ENCODE data around the gene SFMBT2. TPM values are rescaled to one million over a fixed set of nuclear protein-coding genes. Genes with fewer than 3 reads are reported as not detected.

The SFMBT2 gene
- total and polyA plus RNA-seq, 10 of the 15 experiments (the other 5 are each of a cell fraction or from before 2014, with no cell fraction given) = 2.8 to 29.6 (median 15.1) TPM

DNA sequence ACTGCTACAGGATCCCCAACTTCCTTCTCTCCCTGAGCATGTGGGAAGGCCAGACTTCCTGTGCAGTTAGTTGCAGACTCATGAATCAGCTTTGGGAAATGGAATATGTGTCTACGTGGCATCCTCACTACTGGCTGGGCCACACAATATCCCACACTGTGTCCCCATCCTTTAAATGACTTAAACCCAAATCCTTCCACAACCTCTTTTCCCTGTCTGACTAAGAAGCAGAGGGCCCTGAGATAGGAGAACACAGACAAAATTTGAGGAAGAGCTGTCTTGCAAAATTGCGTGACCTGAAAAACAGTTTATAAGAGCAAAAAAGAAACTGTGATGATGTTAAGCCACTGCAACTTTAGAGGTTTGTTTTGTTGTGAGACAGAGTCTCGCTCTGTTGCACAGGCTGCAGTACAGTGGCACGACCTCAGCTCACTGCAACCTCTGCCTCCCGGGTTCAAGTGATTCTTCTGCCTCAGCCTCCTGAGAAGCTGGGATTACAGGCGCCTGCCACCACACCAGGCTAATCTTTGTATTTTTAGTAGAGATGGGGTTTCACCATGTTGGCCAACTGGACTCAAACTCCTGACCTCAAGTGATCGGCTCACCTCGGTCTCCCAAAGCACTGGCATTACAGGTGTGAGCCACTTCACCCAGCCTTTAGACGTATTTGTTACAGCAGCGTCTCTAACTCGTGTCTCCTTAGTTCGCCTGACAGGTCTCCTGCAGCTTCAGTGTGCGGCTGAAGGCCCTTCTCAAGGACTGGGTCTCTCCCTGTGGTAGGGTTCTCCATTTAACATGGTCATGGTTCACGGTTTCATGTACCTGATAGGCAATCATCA, 46.9 kb upstream of the SFMBT2 start (continued):
- peak; percentile 63; the same call in 1 of the 2 replicates for TF ChIP-seq CREM (IDR thresholded peaks at IDR 0.05; ENCODE audit: low read depth)
- TF ChIP-seq MEF2B (IDR thresholded peaks at IDR 0.05; ENCODE audit: partially characterized antibody, poor library complexity, severe bottlenecking) = peak; percentile 41
- no peak for TF ChIP-seq SUZ12 (IDR thresholded peaks at IDR 0.05; ENCODE audit: unreplicated experiment)
- peak; percentile 74 for TF ChIP-seq JUNB (IDR thresholded peaks at IDR 0.05)
- peak; percentile 69; the same call in 1 of the 2 replicates for TF ChIP-seq NBN (IDR thresholded peaks at IDR 0.05)
- TF ChIP-seq HDAC2 (IDR thresholded peaks at IDR 0.05) = no peak
- TF ChIP-seq MTA2 (IDR thresholded peaks at IDR 0.05; ENCODE audit: low read depth) = peak; percentile 63; the same call in 1 of the 2 replicates
- TF ChIP-seq SPI1 (IDR thresholded peaks at IDR 0.05; ENCODE audit: borderline replicate concordance, insufficient read depth, low read depth, low read length) = peak; percentile 70; the same call in 1 of the 2 replicates
- no peak for TF ChIP-seq ZNF622 (IDR thresholded peaks at IDR 0.05)
- no peak for TF ChIP-seq TBL1XR1 (IDR thresholded peaks at IDR 0.05; ENCODE audit: low read depth, low read length)
- peak; percentile 71 to 75; a peak in 3 of 4 replicates for TF ChIP-seq IKZF2 (IDR thresholded peaks at IDR 0.05)
- peak; percentile 90; the same call in 1 of the 2 replicates for TF ChIP-seq CBX5 (IDR thresholded peaks at IDR 0.05; ENCODE audit: low read depth)
- TF ChIP-seq, protein P1, sequence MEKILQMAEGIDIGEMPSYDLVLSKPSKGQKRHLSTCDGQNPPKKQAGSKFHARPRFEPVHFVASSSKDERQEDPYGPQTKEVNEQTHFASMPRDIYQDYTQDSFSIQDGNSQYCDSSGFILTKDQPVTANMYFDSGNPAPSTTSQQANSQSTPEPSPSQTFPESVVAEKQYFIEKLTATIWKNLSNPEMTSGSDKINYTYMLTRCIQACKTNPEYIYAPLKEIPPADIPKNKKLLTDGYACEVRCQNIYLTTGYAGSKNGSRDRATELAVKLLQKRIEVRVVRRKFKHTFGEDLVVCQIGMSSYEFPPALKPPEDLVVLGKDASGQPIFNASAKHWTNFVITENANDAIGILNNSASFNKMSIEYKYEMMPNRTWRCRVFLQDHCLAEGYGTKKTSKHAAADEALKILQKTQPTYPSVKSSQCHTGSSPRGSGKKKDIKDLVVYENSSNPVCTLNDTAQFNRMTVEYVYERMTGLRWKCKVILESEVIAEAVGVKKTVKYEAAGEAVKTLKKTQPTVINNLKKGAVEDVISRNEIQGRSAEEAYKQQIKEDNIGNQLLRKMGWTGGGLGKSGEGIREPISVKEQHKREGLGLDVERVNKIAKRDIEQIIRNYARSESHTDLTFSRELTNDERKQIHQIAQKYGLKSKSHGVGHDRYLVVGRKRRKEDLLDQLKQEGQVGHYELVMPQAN (conservative IDR thresholded peaks at IDR 0.05) = no peak; the same call in 1 of the 2 replicates
- TF ChIP-seq CBFB (IDR thresholded peaks at IDR 0.05; ENCODE audit: low read depth) = no peak; the same call in 1 of the 2 replicates
- peak; percentile 97 for TF ChIP-seq PAX5 (IDR thresholded peaks at IDR 0.05; ENCODE audit: borderline replicate concordance, low read depth, low read length)
- TF ChIP-seq FOXM1 (IDR thresholded peaks at IDR 0.05; ENCODE audit: low read depth, low read length) = peak; percentile 92
- peak; percentile 61 for TF ChIP-seq NR2F1 (conservative IDR thresholded peaks at IDR 0.05)
- TF ChIP-seq SIX5 (IDR thresholded peaks at IDR 0.05; ENCODE audit: low read depth, low read length, severe bottlenecking) = no peak
- TF ChIP-seq, protein P2, sequence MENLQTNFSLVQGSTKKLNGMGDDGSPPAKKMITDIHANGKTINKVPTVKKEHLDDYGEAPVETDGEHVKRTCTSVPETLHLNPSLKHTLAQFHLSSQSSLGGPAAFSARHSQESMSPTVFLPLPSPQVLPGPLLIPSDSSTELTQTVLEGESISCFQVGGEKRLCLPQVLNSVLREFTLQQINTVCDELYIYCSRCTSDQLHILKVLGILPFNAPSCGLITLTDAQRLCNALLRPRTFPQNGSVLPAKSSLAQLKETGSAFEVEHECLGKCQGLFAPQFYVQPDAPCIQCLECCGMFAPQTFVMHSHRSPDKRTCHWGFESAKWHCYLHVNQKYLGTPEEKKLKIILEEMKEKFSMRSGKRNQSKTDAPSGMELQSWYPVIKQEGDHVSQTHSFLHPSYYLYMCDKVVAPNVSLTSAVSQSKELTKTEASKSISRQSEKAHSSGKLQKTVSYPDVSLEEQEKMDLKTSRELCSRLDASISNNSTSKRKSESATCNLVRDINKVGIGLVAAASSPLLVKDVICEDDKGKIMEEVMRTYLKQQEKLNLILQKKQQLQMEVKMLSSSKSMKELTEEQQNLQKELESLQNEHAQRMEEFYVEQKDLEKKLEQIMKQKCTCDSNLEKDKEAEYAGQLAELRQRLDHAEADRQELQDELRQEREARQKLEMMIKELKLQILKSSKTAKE (IDR thresholded peaks at IDR 0.05; ENCODE audit: low read depth, poor library complexity, severe bottlenecking) = peak; percentile 84
